ACHN (cell line): ENCODE results near the gene TET3.
"Not testable (repeated sequence)": the region's sequence is repeated elsewhere in the genome, so short reads cannot be mapped to it uniquely, and the experiment has no call there.

Experiments used
- DNase-seq: peaks from one replicate; pipeline ENCODE4 v3.0.0-alpha.2; 2015
- in situ Hi-C: cut with HindIII; loops from 2 replicates; pipeline ENCODE4 v1.10.0; 2017; ENCODE audit warnings: low sequenced_read_pairs, low pct_ligation_motif_present, low pct_unique_long_range_greater_than_20kb

TET3 gene

GRCh38 chr2:73984203-73984921 lies at the start of gene TET3:
Gene TET3 (plus strand): TSS chr2:73984910. CDS start chr2:73986404, 1,494 bp downstream.
- DNase-seq = peak; percentile 59
- in situ Hi-C loops = no loop called here

GRCh38 chr2:73935641-73936040 lies 49.1 kb upstream of the TET3 start:
- in situ Hi-C loops = no loop called here

GRCh38 chr2:73937103-73937885 lies 47.4 kb upstream of the TET3 start:
- in situ Hi-C loops = no loop called here

More at GRCh38 chr2:73935641-73936040, 49.1 kb upstream of the TET3 start:
- DNase-seq = no peak

GRCh38 chr2:73937899-73938298 lies 46.8 kb upstream of the TET3 start:
- DNase-seq = no peak
- in situ Hi-C loops = no loop called here

More at GRCh38 chr2:73937103-73937885, 47.4 kb upstream of the TET3 start:
- DNase-seq = no peak

DNA sequence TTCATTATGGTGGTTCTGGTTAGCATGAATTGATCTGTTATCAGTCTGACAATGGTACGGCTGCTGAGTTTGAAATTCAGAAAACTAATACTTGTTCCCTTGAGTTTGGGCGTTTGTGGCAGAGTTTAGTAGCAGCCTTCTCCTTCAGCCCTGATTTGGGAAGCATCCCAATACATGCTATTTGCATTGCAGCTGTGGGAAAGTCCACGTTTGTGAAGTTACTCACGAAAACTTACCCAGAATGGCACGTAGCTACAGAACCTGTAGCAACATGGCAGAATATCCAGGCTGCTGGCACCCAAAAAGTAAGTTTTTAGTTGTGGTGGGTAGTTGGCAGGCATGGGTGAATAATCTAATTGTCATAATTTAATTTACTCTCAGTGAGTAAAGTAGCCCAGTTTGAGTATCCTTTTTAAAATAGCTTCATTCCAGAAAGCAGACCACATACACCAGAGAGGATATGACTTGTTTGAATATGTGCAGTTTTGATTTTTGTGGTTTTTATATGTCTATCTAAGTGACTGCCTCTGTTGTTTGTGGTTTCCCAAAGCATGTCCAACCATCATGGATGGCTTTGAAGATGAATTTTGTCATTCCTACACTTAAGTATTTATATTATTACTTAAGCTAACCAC lies 45.9 kb upstream of the TET3 start:
- no peak for DNase-seq

GRCh38 chr2:73939419-73939818 lies 45.3 kb upstream of the TET3 start:
- peak; percentile 16 for DNase-seq
- in situ Hi-C loops = no loop called here

More for the DNA sequence above, 45.9 kb upstream of the TET3 start:
- in situ Hi-C loops = no loop called here

DNA sequence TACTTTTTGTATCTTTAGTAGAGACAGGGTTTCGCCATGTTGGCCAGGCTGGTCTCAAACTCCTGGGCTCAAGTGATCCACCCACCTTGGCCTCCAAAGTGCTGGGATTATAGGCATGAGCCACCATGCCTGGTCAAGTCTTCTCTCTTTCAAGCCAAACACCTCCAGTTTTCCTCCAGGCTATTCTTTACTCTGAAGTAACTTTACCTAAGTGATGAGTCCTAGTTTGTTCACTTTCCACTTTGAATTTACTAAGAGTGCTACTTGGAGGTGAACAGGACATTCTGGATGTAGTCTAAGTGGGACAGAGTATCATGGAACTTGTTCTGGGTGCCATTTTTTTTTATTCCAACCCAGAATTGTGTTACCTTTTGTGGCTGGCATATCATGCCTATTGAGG lies 44.6 kb upstream of the TET3 start:
- DNase-seq, in situ Hi-C loops: not testable (repeated sequence)

GRCh38 chr2:73942664-73943063 lies 42.0 kb upstream of the TET3 start:
- in situ Hi-C loops = no loop called here
- DNase-seq = no peak

- no peak for DNase-seq
- in situ Hi-C loops = no loop called here
These were observed 40.0 kb upstream of the TET3 start for GRCh38 chr2:73944714-73945113.

DNA sequence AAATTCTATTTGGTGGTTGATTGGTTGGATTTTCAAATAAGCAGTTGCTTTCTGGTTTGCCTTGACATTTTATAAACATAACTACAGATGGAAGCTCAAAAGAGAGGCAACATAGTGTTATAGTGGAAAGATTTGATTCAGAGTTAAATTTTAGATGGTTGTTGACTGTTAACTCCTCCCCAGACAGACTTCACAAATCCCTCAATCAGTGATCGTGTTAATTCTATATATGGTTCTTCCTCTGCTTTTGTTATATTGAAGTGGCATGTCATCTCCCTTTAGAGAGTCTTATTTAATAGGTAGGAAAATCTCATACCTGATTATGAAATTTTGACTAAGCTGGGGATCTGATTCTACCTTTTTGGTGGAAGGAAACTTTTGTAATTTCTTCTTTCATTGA lies 38.5 kb upstream of the TET3 start:
- in situ Hi-C loops = no loop called here

DNA sequence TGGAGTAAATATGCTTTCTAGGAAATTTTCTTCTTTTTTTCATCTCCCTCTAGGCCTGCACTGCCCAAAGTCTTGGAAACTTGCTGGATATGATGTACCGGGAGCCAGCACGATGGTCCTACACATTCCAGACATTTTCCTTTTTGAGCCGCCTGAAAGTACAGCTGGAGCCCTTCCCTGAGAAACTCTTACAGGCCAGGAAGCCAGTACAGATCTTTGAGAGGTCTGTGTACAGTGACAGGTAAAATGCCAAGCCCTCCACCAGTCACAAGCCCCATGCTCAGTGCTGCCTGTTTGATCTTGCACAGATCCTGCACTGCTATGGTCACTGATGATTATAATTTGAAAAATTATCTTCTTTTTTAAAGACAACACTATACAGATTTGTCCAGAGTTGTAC lies 38.0 kb upstream of the TET3 start:
- DNase-seq = no peak
- in situ Hi-C loops = no loop called here

More for the DNA sequence above, 38.5 kb upstream of the TET3 start:
- no peak for DNase-seq

- DNase-seq = no peak
- in situ Hi-C loops = no loop called here
These were observed 37.2 kb upstream of the TET3 start for GRCh38 chr2:73947412-73948018.

- in situ Hi-C loops = no loop called here
- no peak for DNase-seq
These were observed 34.9 kb upstream of the TET3 start for GRCh38 chr2:73949802-73950201.

DNA sequence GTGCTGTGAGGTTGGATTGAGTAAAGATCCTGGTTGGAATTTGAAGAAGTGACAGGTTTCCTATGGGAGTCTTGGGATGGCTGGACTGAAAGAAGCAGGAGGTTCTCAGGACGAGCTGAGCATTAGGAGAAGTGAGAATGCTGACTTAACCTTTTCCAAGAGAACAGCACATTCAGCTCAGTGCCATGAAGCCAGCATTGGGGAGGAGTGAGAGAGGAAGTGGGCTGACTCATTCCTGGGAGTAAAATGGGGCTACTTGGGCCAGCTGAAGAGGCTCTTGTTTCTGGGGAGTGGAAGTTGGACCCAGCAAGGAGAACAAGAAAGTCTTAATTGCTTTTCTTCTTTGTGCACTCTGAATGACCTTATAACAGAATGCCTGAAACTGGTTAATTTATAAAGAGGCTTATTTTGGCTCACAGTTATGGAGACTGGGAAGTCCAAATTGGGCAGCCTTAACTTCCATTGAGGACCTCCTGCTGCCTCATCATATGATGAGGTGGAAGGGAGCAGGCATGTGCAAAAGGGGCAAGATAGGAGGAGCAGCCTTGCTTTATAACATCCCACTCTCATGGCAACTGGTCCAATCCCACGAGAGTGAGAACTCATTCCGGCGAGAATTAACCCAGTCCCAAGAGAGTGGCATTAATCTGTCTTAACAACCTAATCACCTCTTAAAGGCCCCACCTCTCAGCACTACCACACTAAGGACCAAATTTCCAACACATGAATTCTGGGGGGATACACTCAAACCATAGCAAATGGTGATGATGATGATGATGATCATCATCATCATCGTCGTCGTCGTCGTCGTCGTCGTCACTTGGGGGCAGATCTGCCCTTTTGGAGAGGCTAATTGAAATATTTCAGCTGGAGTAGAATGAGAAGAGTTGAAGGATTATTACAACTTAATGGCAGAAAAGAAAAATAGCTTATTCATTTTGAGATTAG lies 31.9 kb upstream of the TET3 start:
- no peak for DNase-seq
- in situ Hi-C loops = no loop called here

DNA sequence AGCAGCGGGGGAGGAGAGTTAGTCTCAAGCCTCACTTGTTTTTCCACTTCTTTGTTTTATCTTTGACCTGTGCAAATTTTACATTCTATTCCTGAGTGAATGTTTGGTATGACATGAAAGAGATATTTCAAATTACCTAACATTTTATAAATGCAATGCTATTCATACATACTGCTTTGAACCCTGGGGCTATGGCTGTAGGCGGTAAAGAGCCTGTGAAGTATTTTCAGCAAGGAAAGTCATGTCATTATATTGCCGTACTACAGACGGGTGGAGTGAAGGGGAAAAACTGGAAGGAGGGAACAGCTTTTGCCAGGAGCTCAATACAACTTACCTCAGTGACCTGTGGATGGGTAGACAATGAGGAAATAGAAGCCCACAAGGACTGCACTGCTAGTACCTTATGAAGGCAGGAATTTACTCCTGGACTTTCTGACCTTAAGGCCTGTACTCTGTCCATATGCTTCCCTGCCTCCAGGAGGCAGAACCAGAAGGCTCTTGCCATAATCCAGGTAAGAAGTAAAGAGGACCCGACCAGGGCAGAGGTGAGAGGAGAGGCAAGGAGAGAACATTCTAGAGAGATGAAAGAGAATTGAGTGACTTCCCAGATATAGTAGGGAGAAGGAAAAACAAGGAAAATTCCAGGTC lies 28.4 kb upstream of the TET3 start:
- in situ Hi-C loops = no loop called here
- DNase-seq = no peak

GRCh38 chr2:73961274-73961673 lies 23.4 kb upstream of the TET3 start:
- in situ Hi-C loops = no loop called here
- DNase-seq = no peak

DNA sequence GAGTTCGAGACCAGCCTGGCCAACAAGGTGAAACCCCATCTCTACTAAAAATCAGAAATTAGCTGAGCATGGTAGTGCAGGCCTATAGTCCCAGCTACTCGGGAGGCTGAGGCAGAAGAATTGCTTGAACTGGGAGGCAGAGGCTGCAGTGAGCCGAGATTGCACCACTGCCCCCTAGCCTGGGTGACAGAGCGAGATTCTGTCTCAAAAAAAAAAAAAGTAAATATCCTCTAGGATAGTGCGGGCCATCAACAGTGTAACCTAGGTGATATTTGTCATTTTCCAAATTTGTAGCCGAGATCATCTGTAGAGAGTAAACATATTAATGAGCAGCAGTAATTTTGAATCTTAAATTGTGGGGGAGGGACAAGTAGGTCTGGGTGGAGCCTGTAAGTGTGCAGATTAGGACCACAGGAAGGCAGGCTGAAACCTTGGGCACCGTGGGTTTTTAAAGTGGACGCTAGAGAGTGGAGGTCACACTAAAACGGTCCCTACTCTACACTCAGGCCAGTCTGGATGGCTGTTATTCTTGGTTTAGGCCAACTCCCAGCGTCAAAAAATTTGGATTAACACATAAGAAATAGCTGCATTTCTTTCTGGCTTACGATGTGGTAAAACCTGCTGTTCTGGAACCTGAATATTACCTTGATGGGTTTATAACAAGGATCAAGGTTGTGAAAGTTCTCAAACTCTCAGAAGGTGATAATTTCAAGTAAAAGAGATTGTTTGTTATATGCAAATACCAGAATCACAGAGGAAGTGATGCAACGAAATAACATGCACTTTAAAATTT lies 22.7 kb upstream of the TET3 start:
- in situ Hi-C loops = no loop called here
- DNase-seq = no peak
